H9 (cell line): Measurements from ENCODE around the gene NAGK. TPM values are rescaled to one million over a fixed set of nuclear protein-coding genes. Genes with fewer than 3 reads are reported as not detected.

Source experiments
- DNase-seq: peaks from one replicate; pipeline ENCODE4 v3.0.0-alpha.2; 2017
- H2AFZ ChIP-seq: one replicate; pipeline ENCODE4 v1.6.1; 2013; ENCODE audit warnings: mild to moderate bottlenecking, low read length, control low read depth, moderate library complexity
- H2AK5ac ChIP-seq: 2 replicates; pipeline ENCODE4 v1.6.1; 2013; ENCODE audit warnings: low read length, control low read depth, mixed read lengths; ENCODE audit not compliant: insufficient read length
- H2BK120ac ChIP-seq: one replicate; pipeline ENCODE4 v1.6.1; 2013; ENCODE audit warnings: low read depth, mild to moderate bottlenecking, low read length, control low read depth, inconsistent platforms; ENCODE audit not compliant: poor library complexity, severe bottlenecking
- H2BK12ac ChIP-seq: 2 replicates; pipeline ENCODE4 v1.6.1; 2013; ENCODE audit warnings: low read length, control low read depth, mixed read lengths, low read depth; ENCODE audit not compliant: insufficient read length
- H2BK15ac ChIP-seq: 2 replicates; pipeline ENCODE4 v1.6.1; 2013; ENCODE audit warnings: low read depth, low read length, control low read depth
- H2BK20ac ChIP-seq: one replicate; pipeline ENCODE4 v1.6.1; 2013; ENCODE audit warnings: low read depth, mild to moderate bottlenecking, low read length, control low read depth, inconsistent platforms; ENCODE audit not compliant: poor library complexity, severe bottlenecking
- H2BK5ac ChIP-seq: 2 replicates; pipeline ENCODE4 v1.6.1; 2013; ENCODE audit warnings: low read length, control low read depth, mixed read lengths; ENCODE audit not compliant: insufficient read length
- H3K14ac ChIP-seq: 2 replicates; pipeline ENCODE4 v1.6.1; 2013; ENCODE audit warnings: low read length, control low read depth; ENCODE audit not compliant: insufficient read depth
- H3K18ac ChIP-seq: 2 replicates; pipeline ENCODE4 v1.6.1; 2013; ENCODE audit warnings: low read depth, mild to moderate bottlenecking, mixed read lengths, low read length, control low read depth; ENCODE audit not compliant: insufficient read length
- H3K23ac ChIP-seq: 2 replicates; pipeline ENCODE4 v1.6.1; 2013; ENCODE audit warnings: low read length, control low read depth, mixed read lengths, low read depth; ENCODE audit not compliant: insufficient read length
- H3K23me2 ChIP-seq: 2 replicates; pipeline ENCODE4 v1.6.1; 2013; ENCODE audit warnings: low read depth, mild to moderate bottlenecking, mixed read lengths, low read length, control low read depth; ENCODE audit not compliant: insufficient read length, poor library complexity, severe bottlenecking
- H3K27ac ChIP-seq: 2 replicates; pipeline ENCODE4 v1.5.1; 2013; ENCODE audit warnings: low read length, control low read depth, mixed read lengths, low read depth; ENCODE audit not compliant: insufficient read length
- H3K27me3 ChIP-seq: 2 replicates; pipeline ENCODE4 v1.6.1; 2013; ENCODE audit warnings: low read length, control low read depth, inconsistent platforms; ENCODE audit not compliant: insufficient read depth
- H3K4ac ChIP-seq: 2 replicates; pipeline ENCODE4 v1.6.1; 2013; ENCODE audit warnings: low read depth, mild to moderate bottlenecking, control low read depth, inconsistent platforms, low read length, moderate library complexity
- H3K4me1 ChIP-seq: 2 replicates; pipeline ENCODE4 v1.6.1; 2013; ENCODE audit warnings: low read length, control low read depth, inconsistent platforms; ENCODE audit not compliant: insufficient read depth
- H3K4me2 ChIP-seq: 2 replicates; pipeline ENCODE4 v1.6.1; 2013; ENCODE audit warnings: low read length, control low read depth, mixed read lengths; ENCODE audit not compliant: insufficient read length, insufficient read depth
- H3K56ac ChIP-seq: 2 replicates; pipeline ENCODE4 v1.6.1; 2013; ENCODE audit warnings: low read depth, mild to moderate bottlenecking, mixed read lengths, low read length, control low read depth; ENCODE audit not compliant: insufficient read length
- H3K79me1 ChIP-seq: 2 replicates; pipeline ENCODE4 v1.6.1; 2013; ENCODE audit warnings: low read depth, mild to moderate bottlenecking, moderate library complexity, low read length, control low read depth, inconsistent platforms; ENCODE audit not compliant: insufficient read depth, poor library complexity, severe bottlenecking
- H3K79me2 ChIP-seq: 2 replicates; pipeline ENCODE4 v1.6.1; 2013; ENCODE audit warnings: low read length, control low read depth, inconsistent platforms; ENCODE audit not compliant: insufficient read depth
- H3K9ac ChIP-seq: 2 replicates; pipeline ENCODE4 v1.6.1; 2013; ENCODE audit warnings: low read length, control low read depth, mixed read lengths; ENCODE audit not compliant: insufficient read length; ENCODE audit errors: extremely low read depth
- H3K9me3 ChIP-seq: one replicate; pipeline ENCODE4 v1.6.1; 2013; ENCODE audit warnings: low read depth, low read length, inconsistent platforms; ENCODE audit not compliant: control insufficient read depth
- H3T11ph ChIP-seq: one replicate; pipeline ENCODE4 v1.6.1; 2013; ENCODE audit warnings: mild to moderate bottlenecking, low read length, control low read depth, inconsistent platforms
- H4K20me1 ChIP-seq: one replicate; pipeline ENCODE4 v1.6.1; 2013; ENCODE audit not compliant: control insufficient read depth, insufficient read length, insufficient read depth
- H4K5ac ChIP-seq: 2 replicates; pipeline ENCODE4 v1.6.1; 2013; ENCODE audit warnings: low read depth, mild to moderate bottlenecking, mixed read lengths, low read length, control low read depth; ENCODE audit not compliant: insufficient read length
- H4K8ac ChIP-seq: replicated peaks from 2 replicates; pipeline ENCODE4 v1.6.1; 2013; ENCODE audit warnings: low read length, control low read depth, mixed read lengths, low read depth; ENCODE audit not compliant: insufficient read length
- H4K91ac ChIP-seq: 2 replicates; pipeline ENCODE4 v1.6.1; 2013; ENCODE audit warnings: low read depth, mild to moderate bottlenecking, moderate library complexity, mixed read lengths, low read length, control low read depth; ENCODE audit not compliant: insufficient read length
- H3K27ac Mint-ChIP-seq, 3 experiments: 2 replicates in 2 of 3; 3 replicates in 1 of 3; pipeline ENCODE4 v1.8.0; 2020 to 2021; ENCODE audit warnings: mixed read lengths in 3 of 3, mild to moderate bottlenecking in 1 of 3, moderate library complexity in 1 of 3
- H3K27me3 Mint-ChIP-seq: 2 replicates; pipeline ENCODE4 v1.8.0; 2021; ENCODE audit warnings: low read depth, mild to moderate bottlenecking, moderate library complexity, mixed read lengths
- H3K36me3 Mint-ChIP-seq, 3 experiments: 2 replicates in 2 of 3; 3 replicates in 1 of 3; pipeline ENCODE4 v1.8.0; 2020 to 2021; ENCODE audit warnings: low read depth in 3 of 3, mixed read lengths in 3 of 3; ENCODE audit not compliant: insufficient read depth in 1 of 3
- H3K4me1 Mint-ChIP-seq, 2 experiments: 2 replicates each; pipeline ENCODE4 v1.8.0; 2020; ENCODE audit warnings: mixed read lengths in 2 of 2
- H3K4me3 Mint-ChIP-seq, 2 experiments: 2 replicates in 1 of 2; 3 replicates in 1 of 2; pipeline ENCODE4 v1.8.0; 2020 to 2021; ENCODE audit warnings: mild to moderate bottlenecking in 2 of 2, mixed read lengths in 2 of 2, moderate library complexity in 1 of 2
- H3K9me3 Mint-ChIP-seq, 2 experiments: 2 replicates in 1 of 2; 3 replicates in 1 of 2; pipeline ENCODE4 v1.8.0; 2020; ENCODE audit warnings: mild to moderate bottlenecking in 2 of 2, mixed read lengths in 2 of 2, moderate library complexity in 1 of 2
- CTCF ChIP-seq: fragments of 200-600 bp; sonication (generic); conservative IDR thresholded peaks from 3 replicates; pipeline ENCODE4 v1.8.0; 2021; ENCODE audit warnings: antibody characterized with exemption, mild to moderate bottlenecking
- WGBS: extraction: QIAGEN DNeasy Blood & Tissue Kit; methylation state at CpG from one replicate; pipeline ENCODE4 v1.1.7; 2013; ENCODE audit warnings: missing lambda C conversion rate, low lambda C conversion rate, mixed read lengths; ENCODE audit not compliant: insufficient read length; ENCODE audit errors: extremely low coverage; 5-methylcytosine and 5-hydroxymethylcytosine counted together
- total RNA-seq: library from RNA; stranded (reverse); gene quantifications from 2 replicates; pipeline ENCODE4 v1.2.1, GENCODE V29; 2021

The NAGK gene
- total RNA-seq, 1 experiment from 2014 or later = 74.4 TPM

GRCh38 chr2:71103809-71104208, 35.4 kb downstream of the NAGK start:
- DNase-seq = no peak
- Histone ChIP-seq H4K8ac (no peak overlapping the region), H4K91ac (no peak overlapping the region), H2AFZ (no peak overlapping the region), H2BK20ac (no peak overlapping the region), H3K23ac (no peak overlapping the region), H3K4me2 (no peak overlapping the region), H3K79me1 (no peaks in the 10 kb centered on the region), H3K14ac (no peak overlapping the region; the same call in 1 of the 2 replicates), H3K56ac (no peak overlapping the region), H3K4me1 (peaks cover 9% of the 10 kb centered on the region; the same call in 1 of the 2 replicates), H3K9me3 (no peaks in the 10 kb centered on the region), H3T11ph (no peak overlapping the region), H3K18ac (no peak overlapping the region), H2BK15ac (no peak overlapping the region), H3K4ac (no peak overlapping the region), H3K79me2 (no peaks in the 10 kb centered on the region), H4K20me1 (no peaks in the 10 kb centered on the region), H2AK5ac (no peak overlapping the region), H2BK120ac (no peak overlapping the region), H2BK5ac (no peak overlapping the region), H3K27me3 (no peaks in the 10 kb centered on the region), H2BK12ac (no peak overlapping the region), H3K27ac (no peak overlapping the region), H3K23me2 (no peaks in the 10 kb centered on the region), H4K5ac (no peak overlapping the region), H3K9ac (no peak overlapping the region)
- H3K4me3 Mint-ChIP-seq = no peak overlapping the region; a peak in 1 of 5 replicates
- no CpG with 5 or more reads among the region's 5 CpGs for WGBS
- H3K27me3 Mint-ChIP-seq = peaks cover 2% of the 10 kb centered on the region; the same call in 1 of the 2 replicates
- peaks cover 24% of the 10 kb centered on the region in 2 experiments for H3K4me1 Mint-ChIP-seq
- H3K27ac Mint-ChIP-seq = peak overlapping the region in 2 of 3 experiments; percentile 7 to 20; a peak in 2 of 7 replicates
- no peak for TF ChIP-seq CTCF
- peaks cover 0 to 5% of the 10 kb centered on the region in 2 experiments; a peak in 2 of 5 replicates for H3K9me3 Mint-ChIP-seq
- H3K36me3 Mint-ChIP-seq = peaks cover 0 to 4% (median 0%) of the 10 kb centered on the region in 3 experiments; a peak in 2 of 7 replicates
